Prostate gland (tissue), 2 donors: Measurements from ENCODE around the gene ATP5F1D. TPM values are rescaled to one million over a fixed set of nuclear protein-coding genes. Genes with fewer than 3 reads are reported as not detected.
A peak's percentile ranks its signal among the peaks of the same experiment; 100 is the strongest.

ENCODE experiments used
- DNase-seq: peaks from one replicate; pipeline ENCODE4 v3.0.0-alpha.2; 2019; ENCODE audit warnings: low spot score
- H3K27ac ChIP-seq, 2 donors: fragments of 200-600 bp; sonication (generic); 2 replicates each; pipeline ENCODE4 v1.5.1; 2017 to 2019
- H3K27me3 ChIP-seq: fragments of 200-600 bp; sonication (generic); replicated peaks from 2 replicates; pipeline ENCODE4 v1.5.1; 2019; ENCODE audit not compliant: insufficient read depth
- H3K36me3 ChIP-seq, 2 donors: fragments of 200-600 bp; sonication (generic); 1 replicate in 1 of 2; 2 replicates in 1 of 2; pipeline versions ENCODE4 v1.5.1 to v1.8.1; 2017 to 2019
- H3K4me1 ChIP-seq: fragments of 200-600 bp; sonication (generic); replicated peaks from 2 replicates; pipeline ENCODE4 v1.5.1; 2019
- H3K4me3 ChIP-seq, 2 donors: fragments of 200-600 bp; sonication (generic); 2 replicates each; pipeline ENCODE4 v1.5.1; 2017 to 2019
- H3K9me3 ChIP-seq: fragments of 200-600 bp; sonication (generic); 2 replicates; pipeline ENCODE4 v1.5.1; 2017
- CTCF ChIP-seq, 4 experiments: fragments of 200-600 bp in 2 of 4; fragments of 450-650 bp in 2 of 4; sonication (generic) in 2 of 4; IDR thresholded peaks; 1 replicate in 3 of 4; 2 replicates in 1 of 4; pipeline ENCODE4 v1.5.1; 2016 to 2019; ENCODE audit warnings: antibody characterized with exemption in 4 of 4, mild to moderate bottlenecking in 2 of 4, moderate library complexity in 2 of 4
- POLR2A ChIP-seq: fragments of 450-650 bp; IDR thresholded peaks from one replicate; pipeline ENCODE4 v1.6.1; 2016; ENCODE audit warnings: antibody characterized with exemption, mild to moderate bottlenecking
- POLR2AphosphoS5 ChIP-seq: sonication (generic); formaldehyde crosslinking; IDR thresholded peaks from one replicate; pipeline ENCODE4 v1.6.1; 2017; ENCODE audit warnings: antibody characterized with exemption
- WGBS: methylation state at CpG from one replicate; pipeline ENCODE4 v1.1.5; 2018; 5-methylcytosine and 5-hydroxymethylcytosine counted together
- intact Hi-C: fragments of 100-400 bp; cut with DNase I; formaldehyde crosslinking; loops from one replicate; pipeline ENCODE4 v1.14.2; 2022
- total RNA-seq, 2 donors: library from RNA; depleted of rRNA; stranded (reverse); fragments of >200 nt; gene quantifications; one replicate each; pipeline ENCODE4 v1.1.0, GENCODE V29; 2016

The ATP5F1D gene
- total RNA-seq, 2 donors from 2014 or later, result 109 to 151 TPM

- TF ChIP-seq POLR2AphosphoS5 (peak; percentile 52), CTCF (IDR thresholded peaks at IDR 0.05) (peak in 1 of 4 experiments; percentile 11), POLR2A (no peak)
- Histone ChIP-seq H3K4me3 (peak overlapping the region; percentile 29 to 51), H3K27me3 (no peaks in the 10 kb centered on the region), H3K27ac (peak overlapping the region; percentile 82 to 88), H3K4me1 (peaks cover 44% of the 10 kb centered on the region), H3K9me3 (no peaks in the 10 kb centered on the region), H3K36me3 (peaks cover 0 to 5% of the 10 kb centered on the region in 2 donors)
- intact Hi-C loops, result loop anchor here (1.0 kb wide), 1 partner anchor 22 kb away; no protein-coding TSS in a partner anchor
- peak; percentile 73 for DNase-seq
- WGBS, result 5% methylated on average over 55 of the region's 84 CpGs
Observed at GRCh38 chr19:1266129-1266915, 24.8 kb downstream of the ATP5F1D start.

- intact Hi-C loops, result loop anchor here (1.0 kb wide), 1 partner anchor 23 kb away; no protein-coding TSS in a partner anchor
- H3K27me3 ChIP-seq, result no peaks in the 10 kb centered on the region
- peak; percentile 61 for DNase-seq
- peak overlapping the region; percentile 29 to 51 for H3K4me3 ChIP-seq
- no peak for TF ChIP-seq POLR2A
- peak; percentile 98 to 100 (median 99) for TF ChIP-seq CTCF (IDR thresholded peaks at IDR 0.05)
- TF ChIP-seq POLR2AphosphoS5, result no peak
- H3K27ac ChIP-seq, result peak overlapping the region; percentile 82 to 88
- H3K9me3 ChIP-seq, result no peaks in the 10 kb centered on the region
- 1% methylated on average over 16 of the region's 59 CpGs for WGBS
- H3K36me3 ChIP-seq, result peaks cover 0 to 11% of the 10 kb centered on the region in 2 donors
- peaks cover 43% of the 10 kb centered on the region for H3K4me1 ChIP-seq
Observed at GRCh38 chr19:1266916-1267476, 25.4 kb downstream of the ATP5F1D start.

GRCh38 chr19:1267477-1268225 lies 26.1 kb downstream of the ATP5F1D start:
- WGBS, result 38% methylated on average over 30 of the region's 35 CpGs
- intact Hi-C loops, result no loop called here
- peak; percentile 16 for DNase-seq
- Histone ChIP-seq H3K4me3 (no peak overlapping the region), H3K9me3 (no peaks in the 10 kb centered on the region), H3K27me3 (no peaks in the 10 kb centered on the region), H3K4me1 (peaks cover 44% of the 10 kb centered on the region), H3K27ac (peak overlapping the region; percentile 88 to 98), H3K36me3 (peaks cover 0 to 16% of the 10 kb centered on the region in 2 donors)
- no peak for TF ChIP-seq POLR2A
- no peak for TF ChIP-seq POLR2AphosphoS5
- no peak for TF ChIP-seq CTCF (IDR thresholded peaks at IDR 0.05)

- Histone ChIP-seq H3K27ac (peak overlapping the region; percentile 98 to 100), H3K27me3 (no peaks in the 10 kb centered on the region), H3K4me3 (peak overlapping the region in 1 of 2 donors; percentile 99), H3K36me3 (peaks cover 0 to 23% of the 10 kb centered on the region in 2 donors), H3K4me1 (peaks cover 50% of the 10 kb centered on the region), H3K9me3 (no peaks in the 10 kb centered on the region)
- 51% methylated on average over 40 of the region's 40 CpGs for WGBS
- intact Hi-C loops, result no loop called here
- TF ChIP-seq POLR2AphosphoS5 (no peak), POLR2A (no peak), CTCF (IDR thresholded peaks at IDR 0.05) (no peak)
- peak; percentile 30 for DNase-seq
Observed at GRCh38 chr19:1268226-1269064, 26.9 kb downstream of the ATP5F1D start.
